H1 (cell line): ENCODE data around the gene C11orf98. TPM values are rescaled to one million over a fixed set of nuclear protein-coding genes. Genes with fewer than 3 reads are reported as not detected.

ENCODE experiments used
- CTCF ChIA-PET: fragments of 300-600 bp; sonication (Branson Sonifier 250); formaldehyde crosslinking; loops from one replicate; lab custom pipeline; 2021; ENCODE audit not compliant: partially characterized antibody; lab: Charles Lee
- POLR2A ChIA-PET: fragments of 300-600 bp; sonication (Branson Sonifier 250); formaldehyde crosslinking; loops from one replicate; lab custom pipeline; 2021; ENCODE audit warnings: inconsistent platforms; ENCODE audit not compliant: partially characterized antibody; lab: Charles Lee
- DNase-seq, 2 experiments: peaks; one replicate each; pipeline versions ENCODE4 v3.0.0 to v3.0.0-alpha.2; 2010 to 2022; ENCODE audit warnings: low spot score in 2 of 2, low read depth in 1 of 2, mixed read lengths in 1 of 2
- FAIRE-seq: peaks from 2 replicates; lab custom pipeline; 2011; peaks lifted over from hg19 to GRCh38; lab: Jason Lieb, UNC
- H2AFZ ChIP-seq: 2 replicates; pipeline ENCODE4 v1.8.1; 2012; ENCODE audit warnings: low read length, inconsistent platforms
- H2AK5ac ChIP-seq: 2 replicates; pipeline ENCODE4 v1.6.1; 2013; ENCODE audit warnings: low read depth, low read length
- H2BK120ac ChIP-seq: replicated peaks from 2 replicates; pipeline ENCODE3; 2013; ENCODE audit warnings: low read depth, low read length, inconsistent platforms
- H2BK12ac ChIP-seq: 2 replicates; pipeline ENCODE4 v1.6.1; 2013; ENCODE audit warnings: low read depth, low read length
- H2BK15ac ChIP-seq: 2 replicates; pipeline ENCODE4 v1.6.1; 2013; ENCODE audit warnings: low read length
- H2BK20ac ChIP-seq: 2 replicates; pipeline ENCODE4 v1.6.1; 2013; ENCODE audit warnings: low read length
- H2BK5ac ChIP-seq: 2 replicates; pipeline ENCODE4 v1.6.1; 2013; ENCODE audit warnings: low read depth, low read length
- H3K14ac ChIP-seq: 2 replicates; pipeline ENCODE4 v1.6.1; 2013; ENCODE audit warnings: inconsistent platforms; ENCODE audit not compliant: insufficient read length
- H3K18ac ChIP-seq: 2 replicates; pipeline ENCODE4 v1.6.1; 2013; ENCODE audit warnings: low read length; ENCODE audit errors: extremely low read depth
- H3K23ac ChIP-seq: 2 replicates; pipeline ENCODE4 v1.6.1; 2013; ENCODE audit warnings: inconsistent platforms; ENCODE audit not compliant: insufficient read length
- H3K23me2 ChIP-seq: 2 replicates; pipeline ENCODE4 v1.6.1; 2013; ENCODE audit warnings: low read depth, low read length
- H3K27ac ChIP-seq: 2 replicates; pipeline ENCODE4 v1.6.1; 2011; ENCODE audit warnings: low read depth, low read length, inconsistent platforms
- H3K27me3 ChIP-seq, 4 experiments: replicated peaks in 1 of 4; 1 replicate in 1 of 4; 2 replicates in 3 of 4; pipeline versions ENCODE4 v1.6.1 to v1.8.1; 2011 to 2013; ENCODE audit warnings: low read length in 3 of 4, mild to moderate bottlenecking in 3 of 4, inconsistent platforms in 2 of 4, mixed read lengths in 2 of 4, moderate library complexity in 1 of 4; ENCODE audit not compliant: control insufficient read depth in 3 of 4, insufficient read depth in 3 of 4; ENCODE audit errors: extremely low read depth in 1 of 4
- H3K36me3 ChIP-seq, 4 experiments: 2 replicates each; pipeline versions ENCODE4 v1.6.1 to v1.8.1; 2011 to 2013; ENCODE audit warnings: mild to moderate bottlenecking in 4 of 4, low read length in 3 of 4, moderate library complexity in 2 of 4, control low read depth in 1 of 4, inconsistent platforms in 1 of 4; ENCODE audit not compliant: insufficient read depth in 4 of 4, control insufficient read depth in 2 of 4
- H3K4ac ChIP-seq: replicated peaks from 2 replicates; pipeline ENCODE3; 2013; ENCODE audit warnings: low read length, low read depth, mixed read lengths, inconsistent platforms; ENCODE audit not compliant: insufficient read length
- H3K4me1 ChIP-seq, 4 experiments: replicated peaks in 1 of 4; 1 replicate in 1 of 4; 2 replicates in 3 of 4; pipeline versions ENCODE4 v1.6.1 to v1.8.1; 2011 to 2013; ENCODE audit warnings: low read length in 3 of 4, inconsistent platforms in 2 of 4, mixed read lengths in 1 of 4; ENCODE audit not compliant: insufficient read depth in 4 of 4, control insufficient read depth in 3 of 4
- H3K4me2 ChIP-seq, 2 experiments: 2 replicates each; pipeline versions ENCODE4 v1.6.1 to v1.8.1; 2011 to 2013; ENCODE audit warnings: low read depth in 2 of 2, low read length in 2 of 2, control low read depth in 1 of 2, inconsistent platforms in 1 of 2, mild to moderate bottlenecking in 1 of 2; ENCODE audit not compliant: insufficient read depth in 1 of 2
- H3K4me3 ChIP-seq, 4 experiments: fragments of 200-600, 300-600 bp in 1 of 4; sonication (generic), shearing (Covaris generic), sonication (Bioruptor Twin) in 1 of 4; 2 replicates each; pipeline versions ENCODE4 v1.5.1 to v1.8.1; 2011 to 2016; ENCODE audit warnings: low read length in 4 of 4, low read depth in 3 of 4, control low read depth in 2 of 4, inconsistent platforms in 2 of 4, mild to moderate bottlenecking in 2 of 4, mixed read lengths in 1 of 4, moderate library complexity in 1 of 4; ENCODE audit not compliant: insufficient read depth in 2 of 4; ENCODE audit errors: extremely low read depth in 1 of 4
- H3K56ac ChIP-seq: replicated peaks from 2 replicates; pipeline ENCODE3; 2013; ENCODE audit warnings: low read depth, mild to moderate bottlenecking, mixed read lengths, low read length, inconsistent platforms; ENCODE audit not compliant: insufficient read length
- H3K79me1 ChIP-seq: 2 replicates; pipeline ENCODE4 v1.6.1; 2013; ENCODE audit warnings: low read depth, low read length, control low read depth
- H3K79me2 ChIP-seq, 2 experiments: 2 replicates each; pipeline versions ENCODE4 v1.6.1 to v1.8.1; 2012 to 2013; ENCODE audit warnings: low read length in 2 of 2, mild to moderate bottlenecking in 2 of 2, inconsistent platforms in 1 of 2; ENCODE audit not compliant: insufficient read depth in 2 of 2, control insufficient read depth in 1 of 2
- H3K9ac ChIP-seq, 4 experiments: replicated peaks in 1 of 4; 1 replicate in 1 of 4; 2 replicates in 3 of 4; pipeline versions ENCODE4 v1.6.1 to v1.8.1; 2011 to 2013; ENCODE audit warnings: low read depth in 3 of 4, low read length in 3 of 4, control low read depth in 2 of 4, mild to moderate bottlenecking in 2 of 4, moderate library complexity in 2 of 4, inconsistent platforms in 1 of 4; ENCODE audit errors: extremely low read depth in 1 of 4
- H3K9me3 ChIP-seq, 2 experiments: 2 replicates each; pipeline versions ENCODE4 v1.6.1 to v1.8.1; 2012 to 2013; ENCODE audit warnings: mild to moderate bottlenecking in 2 of 2, moderate library complexity in 2 of 2, control low read depth in 1 of 2, inconsistent platforms in 1 of 2, low read depth in 1 of 2, low read length in 1 of 2, mixed read lengths in 1 of 2; ENCODE audit not compliant: insufficient read depth in 2 of 2
- H4K20me1 ChIP-seq, 2 experiments: replicated peaks in 1 of 2; 2 replicates each; pipeline versions ENCODE3 to v1.8.1; 2011 to 2013; ENCODE audit warnings: inconsistent platforms in 2 of 2, low read length in 2 of 2, mild to moderate bottlenecking in 1 of 2; ENCODE audit not compliant: insufficient read depth in 2 of 2, control insufficient read depth in 1 of 2
- H4K5ac ChIP-seq: 2 replicates; pipeline ENCODE4 v1.6.1; 2013; ENCODE audit warnings: low read length, low read depth, mixed read lengths, inconsistent platforms; ENCODE audit not compliant: insufficient read length
- H4K8ac ChIP-seq: 2 replicates; pipeline ENCODE4 v1.8.0; 2013; ENCODE audit warnings: mild to moderate bottlenecking, moderate library complexity, low read length, inconsistent platforms; ENCODE audit not compliant: insufficient read depth; ENCODE audit errors: extremely low read depth
- H4K91ac ChIP-seq: replicated peaks from 2 replicates; pipeline ENCODE3; 2013; ENCODE audit warnings: low read length, mixed read lengths, inconsistent platforms; ENCODE audit not compliant: insufficient read length
- CREB1 ChIP-seq: IDR thresholded peaks from 2 replicates; pipeline ENCODE4 v1.6.1; 2012; ENCODE audit warnings: inconsistent platforms
- CTBP2 ChIP-seq: IDR thresholded peaks from 2 replicates; pipeline ENCODE4 v1.7.0; 2011; ENCODE audit warnings: borderline replicate concordance, mild to moderate bottlenecking, moderate library complexity, mixed read lengths, low read length; ENCODE audit not compliant: insufficient read depth, insufficient read length
- GTF2F1 ChIP-seq: IDR thresholded peaks from 2 replicates; pipeline ENCODE4 v1.6.1; 2012; ENCODE audit warnings: low read depth, low read length, improper control_type of control experiment, borderline replicate concordance
- HDAC6 ChIP-seq: IDR thresholded peaks from one replicate; pipeline ENCODE4 v1.7.1; 2012; ENCODE audit warnings: low read depth, mild to moderate bottlenecking, inconsistent platforms, low read length, moderate library complexity
- POLR2AphosphoS5 ChIP-seq: IDR thresholded peaks from 2 replicates; pipeline ENCODE4 v1.6.1; 2011; ENCODE audit warnings: low read depth, low read length
- RNF2 ChIP-seq: fragments of 200-900, 300-1000 bp; sonication (generic); IDR thresholded peaks from 2 replicates; pipeline ENCODE4 v1.7.1; 2016; ENCODE audit warnings: borderline replicate concordance, low read depth, mild to moderate bottlenecking, antibody characterized with exemption, low read length; ENCODE audit not compliant: poor library complexity, severe bottlenecking; ENCODE audit errors: missing control alignments
- SAP30 ChIP-seq: fragments of 300-600 bp; sonication (generic); IDR thresholded peaks from 2 replicates; pipeline ENCODE4 v1.7.1; 2012; ENCODE audit warnings: low read length, moderate library complexity, mild to moderate bottlenecking, inconsistent platforms; ENCODE audit not compliant: insufficient read depth, insufficient replicate concordance
- SIN3A ChIP-seq, 2 experiments: IDR thresholded peaks in 1 of 2; conservative IDR thresholded peaks in 1 of 2; 2 replicates each; pipeline ENCODE4 v1.6.1; 2011 to 2012; ENCODE audit warnings: low read length in 2 of 2, improper control_type of control experiment in 1 of 2, low read depth in 1 of 2, mild to moderate bottlenecking in 1 of 2
- WGBS, 2 experiments: shearing (Covaris generic) in 1 of 2; methylation state at CpG; one replicate each; pipeline versions ENCODE4 v1.1.6 to v1.1.7; 2013 to 2015; ENCODE audit warnings: low lambda C conversion rate in 2 of 2, mixed read lengths in 2 of 2, inconsistent platforms in 1 of 2, low coverage in 1 of 2, missing lambda C conversion rate in 1 of 2; ENCODE audit not compliant: insufficient replicate concordance in 2 of 2, insufficient coverage in 1 of 2, insufficient read length in 1 of 2; ENCODE audit errors: extremely low coverage in 1 of 2, missing lambda C conversion rate in 1 of 2; 5-methylcytosine and 5-hydroxymethylcytosine counted together
- polyA plus RNA-seq, 7 experiments: library from polyadenylated mRNA; depleted of rRNA in 3 of 7; stranded (reverse) in 5 of 7; unstranded in 2 of 7; fragments of >200 nt in 5 of 7; fragments of 200-250 nt in 2 of 7; gene quantifications; 1 replicate in 5 of 7; 2 replicates in 1 of 7; 4 replicates in 1 of 7; pipeline versions ENCODE4 v1.2.1 to v1.2.3, GENCODE V29; 2011 to 2013; ENCODE audit warnings: missing spikeins in 2 of 7, mixed read lengths in 2 of 7
- total RNA-seq: library from RNA; stranded (reverse); fragmentation: NEBNext Ultra II Directional; extraction: Animal tissue kit (Norgen Biotek cat#: 25700); gene quantifications from 2 replicates; pipeline ENCODE4 v1.2.1, GENCODE V29; 2021

The C11orf98 gene
- total and polyA plus RNA-seq, 2 of the 8 experiments (the other 6 are each of a cell fraction or from before 2014, with no cell fraction given): 68.0 to 171 TPM

GRCh38 chr11:62705880-62706849 lies 41.2 kb upstream of the C11orf98 start:
- DNase-seq (peak; percentile 82 to 95), FAIRE-seq (no peak)
- Histone ChIP-seq H3K27me3 (no peaks in the 10 kb centered on the region), H3K27ac (peak overlapping the region; percentile 65), H2AFZ (peak overlapping the region; percentile 4; the same call in 1 of the 2 replicates), H4K8ac (peak overlapping the region; percentile 7; the same call in 1 of the 2 replicates), H2AK5ac (no peak overlapping the region; the same call in 1 of the 2 replicates), H2BK5ac (peak overlapping the region; percentile 86), H3K36me3 (peaks cover 2 to 15% (median 5%) of the 10 kb centered on the region in 4 experiments; a peak in 6 of 8 replicates), H3K56ac (no peak overlapping the region), H4K91ac (peak overlapping the region; percentile 67), H3K4me2 (peak overlapping the region; percentile 99), H3K4me1 (peaks cover 7 to 34% (median 20%) of the 10 kb centered on the region in 4 experiments), H4K5ac (no peak overlapping the region), H3K79me2 (peaks cover 0 to 7% of the 10 kb centered on the region in 2 experiments; a peak in 1 of 4 replicates), H3K23ac (no peak overlapping the region), H3K4ac (peak overlapping the region; percentile 75), H2BK20ac (no peak overlapping the region), H3K4me3 (peak overlapping the region; percentile 64 to 83 (median 82)), H2BK15ac (0 out of 2 replicates have a peak overlapping the region, but pooled peaks have one; percentile 81), H3K14ac (no peak overlapping the region), H3K18ac (peak overlapping the region; percentile 78), H3K79me1 (no peaks in the 10 kb centered on the region; the same call in 1 of the 2 replicates), H2BK120ac (no peak overlapping the region), H3K9me3 (no peaks in the 10 kb centered on the region), H3K23me2 (peaks cover 22% of the 10 kb centered on the region), H2BK12ac (peak overlapping the region; percentile 77; the same call in 1 of the 2 replicates), H4K20me1 (no peaks in the 10 kb centered on the region), H3K9ac (peak overlapping the region; percentile 67 to 88 (median 74))
- 1% methylated on average over 58 of the region's 73 CpGs; no CpG with 5 or more reads in 1 of the 2 experiments for WGBS, 2 experiments
- ChIA-PET CTCF (interaction anchor here (0.5 to 3.8 kb wide), 11 partner anchors 12 to 363 kb away, joined by 3 to 21 read pairs (median 3); partner anchors contain the start of genes LRRN4CL, ROM1, TAF6L and UBXN1), POLR2A (interaction anchor here (0.8 to 61.4 kb wide), 34 partner anchors 8 to 184 kb away, joined by 3 to 2041 read pairs (median 8); partner anchors contain the start of genes C11orf98, CSKMT, EEF1G and EML3)
- TF ChIP-seq CTBP2: no peak
- TF ChIP-seq HDAC6: no peak
- TF ChIP-seq GTF2F1: no peak
- TF ChIP-seq RNF2: peak; percentile 46
- peak; percentile 75; the same call in 1 of the 2 replicates for TF ChIP-seq POLR2AphosphoS5
- TF ChIP-seq CREB1: peak; percentile 53; the same call in 1 of the 2 replicates
- no peak for TF ChIP-seq SAP30
- TF ChIP-seq SIN3A (conservative IDR thresholded peaks at IDR 0.05 in 1 of 2, IDR thresholded peaks at IDR 0.05 in 1 of 2; ENCODE audit: low read depth in 1 of 2, low read length in 2 of 2): peak; percentile 49 to 90; a peak in 3 of 4 replicates
